HG02943 (cell line): ENCODE results near the gene ASB14.

Source experiments
- ATAC-seq: cut with Tn5 transposase; IDR thresholded peaks from one replicate; pipeline ENCODE4 v1.9.1; 2021; ENCODE audit warnings: mild to moderate bottlenecking, low read depth, moderate library complexity; ENCODE audit not compliant: unreplicated experiment

ASB14 gene

GRCh38 chr3:57261929-57262328 lies 30.6 kb downstream of the ASB14 start:
- no peak for ATAC-seq

- no peak for ATAC-seq
These were observed 31.4 kb downstream of the ASB14 start for GRCh38 chr3:57261119-57261518.

- ATAC-seq, result no peak
These were observed 34.8 kb downstream of the ASB14 start for GRCh38 chr3:57257678-57258077.

GRCh38 chr3:57256844-57257243 lies 35.6 kb downstream of the ASB14 start:
- ATAC-seq, result no peak

GRCh38 chr3:57252404-57252803 lies 40.1 kb downstream of the ASB14 start:
- ATAC-seq, result no peak

GRCh38 chr3:57244946-57245345 lies 47.5 kb downstream of the ASB14 start:
- no peak for ATAC-seq

- no peak for ATAC-seq
These were observed 57.6 kb downstream of the ASB14 start for GRCh38 chr3:57234613-57235575.

GRCh38 chr3:57233799-57234198 lies 58.7 kb downstream of the ASB14 start:
- ATAC-seq, result no peak

GRCh38 chr3:57230006-57230405 lies 62.5 kb downstream of the ASB14 start:
- ATAC-seq, result no peak

- peak; percentile 39 for ATAC-seq
These were observed 64.3 kb downstream of the ASB14 start for GRCh38 chr3:57227930-57228751.

- peak; percentile 83 for ATAC-seq
These were observed 65.1 kb downstream of the ASB14 start, which contains the start of gene APPL1 for GRCh38 chr3:57227204-57227929. TSS of gene APPL1 (plus strand) at chr3:57227729. CDS start at chr3:57227884, 155 bp downstream.

GRCh38 chr3:57226176-57226575 lies 66.3 kb downstream of the ASB14 start:
- ATAC-seq, result no peak

GRCh38 chr3:57224856-57225255 lies 67.6 kb downstream of the ASB14 start:
- ATAC-seq, result no peak

GRCh38 chr3:57221883-57222282 lies 70.6 kb downstream of the ASB14 start:
- ATAC-seq, result no peak
